Measurements from ENCODE around the gene STAMBPL1.

Gene STAMBPL1

DNA sequence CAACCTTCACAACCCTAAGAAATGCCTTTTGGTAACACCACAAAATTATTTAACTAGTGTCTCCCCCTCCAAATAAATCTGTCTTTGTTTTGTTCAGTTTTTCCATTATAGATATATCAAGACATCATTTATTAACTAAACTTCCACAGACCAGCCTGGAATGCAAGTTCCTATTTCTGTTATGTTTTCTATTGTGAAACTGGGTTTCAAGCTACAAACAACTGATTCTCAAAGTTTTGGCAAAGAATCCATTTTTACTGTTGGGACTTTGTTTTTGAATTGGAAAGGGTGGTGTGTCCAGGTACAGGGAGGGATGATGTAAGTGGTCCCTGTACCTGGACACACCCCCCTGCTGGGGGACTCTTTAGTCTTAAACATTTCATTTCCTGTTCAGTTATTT, 36.2 kb downstream of the STAMBPL1 start:
- in situ Hi-C loops (cut with MboI; ENCODE audit: low sequenced_read_pairs): no loop called here

DNA sequence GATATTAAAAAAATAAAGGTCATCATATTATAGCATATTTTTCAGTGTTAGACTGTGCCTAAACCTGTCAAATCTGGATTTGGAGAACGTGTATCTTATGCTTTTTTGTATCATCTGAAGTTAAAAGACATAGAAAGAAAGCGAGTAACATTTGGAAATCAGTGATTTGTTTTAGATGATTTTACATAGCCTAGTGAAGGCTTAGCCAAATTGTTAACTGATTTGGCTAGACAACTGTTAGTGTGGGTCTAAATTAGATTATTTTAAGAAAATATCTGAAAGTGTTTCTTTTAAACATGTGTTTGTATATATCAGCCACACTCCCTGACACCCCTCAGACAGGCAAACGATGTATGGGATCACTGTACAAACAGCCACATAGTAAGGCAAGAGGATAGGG, 36.9 kb downstream of the STAMBPL1 start:
- in situ Hi-C loops (cut with MboI; ENCODE audit: low sequenced_read_pairs): no loop called here

DNA sequence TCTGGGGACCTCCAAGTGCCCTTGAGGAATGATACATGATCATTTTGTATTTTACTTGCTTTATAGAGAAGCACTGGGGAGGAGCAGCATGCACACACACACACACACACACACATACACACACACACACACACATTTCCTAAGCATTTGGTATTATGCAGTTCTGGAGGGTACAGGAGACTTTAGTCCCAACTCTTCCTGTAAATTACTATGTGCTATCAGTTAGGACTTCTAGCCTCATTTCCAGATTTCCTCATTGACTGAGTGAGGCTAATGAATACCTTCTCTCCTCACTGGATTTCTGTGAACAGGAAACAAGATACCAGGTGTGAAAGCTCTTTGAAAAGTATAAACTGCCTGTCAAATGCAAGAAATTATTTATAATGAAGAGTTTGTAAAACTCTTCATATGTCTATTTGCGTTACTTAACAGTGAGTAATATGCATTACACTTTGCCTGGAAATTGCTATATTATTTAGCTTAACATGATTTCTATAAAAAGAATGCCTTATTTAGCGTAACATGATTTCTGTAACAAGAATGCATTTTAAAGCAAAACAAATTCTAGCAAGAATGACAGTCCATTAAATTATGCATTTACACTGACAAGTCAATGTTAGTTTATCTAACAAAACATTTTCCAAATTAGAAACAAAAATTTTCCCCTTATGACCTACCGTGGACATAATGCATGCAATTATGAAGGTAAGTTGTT, 38.3 kb downstream of the STAMBPL1 start:
- in situ Hi-C loops (cut with MboI; ENCODE audit: low sequenced_read_pairs): no loop called here

DNA sequence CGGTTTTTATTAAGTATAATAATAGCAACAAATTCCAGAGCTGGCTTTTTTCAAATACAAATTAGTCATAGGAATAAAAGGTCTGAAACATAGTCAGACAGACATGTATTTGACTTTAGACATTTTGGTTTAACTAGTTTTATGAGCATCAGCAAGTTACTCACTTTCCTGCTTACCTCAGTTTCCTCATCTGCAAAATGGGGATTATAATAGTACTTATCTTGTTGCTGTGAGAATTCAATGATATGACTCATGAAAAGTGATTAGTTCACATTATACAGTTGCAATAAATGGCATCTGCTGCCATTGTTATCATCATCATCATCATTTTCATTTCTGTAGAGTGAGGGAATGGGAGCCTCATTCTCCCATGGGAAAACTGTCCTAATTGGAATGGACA, 39.0 kb downstream of the STAMBPL1 start:
- in situ Hi-C loops (cut with MboI; ENCODE audit: low sequenced_read_pairs): no loop called here

DNA sequence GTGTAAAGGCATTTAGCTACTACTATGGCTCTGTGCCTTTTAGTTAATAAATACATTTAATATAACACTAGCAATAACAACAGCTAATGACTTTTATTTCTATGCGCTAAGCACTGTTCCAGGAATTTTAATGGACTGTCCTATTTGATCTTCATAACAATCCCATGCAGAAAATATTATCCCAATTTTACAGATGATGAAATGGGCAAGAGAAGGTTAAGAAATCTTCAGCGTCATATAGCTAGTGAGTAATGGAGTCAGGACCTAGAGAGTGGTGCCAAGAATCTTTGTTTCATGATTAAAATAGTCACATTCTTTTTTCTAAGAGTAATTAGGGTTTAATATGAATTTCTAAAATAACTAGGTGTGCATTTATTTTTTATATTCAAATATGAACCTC, 40.2 kb downstream of the STAMBPL1 start:
- in situ Hi-C loops (cut with MboI; ENCODE audit: low sequenced_read_pairs): no loop called here

DNA sequence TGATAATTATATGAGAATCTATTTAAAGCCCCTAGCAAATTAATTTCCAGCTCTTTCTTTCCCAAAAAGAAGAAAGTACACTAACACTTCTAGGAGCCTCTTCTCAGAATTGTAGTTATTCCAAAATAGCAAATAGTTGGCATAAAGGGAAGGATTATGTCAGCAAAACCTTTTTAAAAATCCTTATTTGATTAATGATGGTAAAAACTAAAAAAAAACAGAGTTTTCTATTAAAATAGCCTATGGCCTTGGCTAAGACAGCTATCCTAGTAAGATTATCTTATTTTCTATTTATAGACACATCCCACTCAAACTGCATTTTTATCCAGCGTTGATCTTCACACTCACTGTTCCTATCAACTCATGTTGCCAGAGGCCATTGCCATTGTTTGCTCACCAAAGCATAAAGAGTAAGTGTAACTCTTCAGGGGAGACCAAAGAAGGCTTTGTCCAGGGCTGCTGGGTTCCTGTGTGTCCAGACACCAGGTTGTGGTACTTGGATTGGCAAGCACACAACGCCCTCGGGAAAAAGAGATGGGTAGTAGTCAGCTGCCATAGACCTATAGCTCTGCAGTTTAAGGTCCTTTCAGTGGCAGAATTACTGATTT, 41.0 kb downstream of the STAMBPL1 start:
- in situ Hi-C loops (cut with MboI; ENCODE audit: low sequenced_read_pairs): no loop called here

DNA sequence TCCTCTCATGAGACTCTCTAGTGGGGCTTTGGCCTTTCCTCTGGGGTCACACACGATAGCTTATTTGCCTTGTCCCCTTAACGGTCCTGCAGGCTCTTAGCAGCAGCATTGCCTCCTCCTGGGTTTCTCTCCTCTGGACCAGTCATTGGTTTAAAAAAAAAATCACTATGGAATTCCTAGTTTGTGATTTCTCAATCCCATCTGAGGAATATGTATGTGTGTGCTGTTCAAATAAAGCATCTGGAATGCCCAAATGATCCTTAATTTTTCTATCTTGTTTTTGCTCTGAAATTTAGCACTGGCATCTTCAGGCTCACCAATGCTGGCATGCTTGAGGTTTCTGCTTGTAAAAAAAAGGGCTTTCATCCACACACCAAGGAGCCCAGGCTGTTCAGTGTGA, 42.0 kb downstream of the STAMBPL1 start:
- in situ Hi-C loops (cut with MboI; ENCODE audit: low sequenced_read_pairs): no loop called here

DNA sequence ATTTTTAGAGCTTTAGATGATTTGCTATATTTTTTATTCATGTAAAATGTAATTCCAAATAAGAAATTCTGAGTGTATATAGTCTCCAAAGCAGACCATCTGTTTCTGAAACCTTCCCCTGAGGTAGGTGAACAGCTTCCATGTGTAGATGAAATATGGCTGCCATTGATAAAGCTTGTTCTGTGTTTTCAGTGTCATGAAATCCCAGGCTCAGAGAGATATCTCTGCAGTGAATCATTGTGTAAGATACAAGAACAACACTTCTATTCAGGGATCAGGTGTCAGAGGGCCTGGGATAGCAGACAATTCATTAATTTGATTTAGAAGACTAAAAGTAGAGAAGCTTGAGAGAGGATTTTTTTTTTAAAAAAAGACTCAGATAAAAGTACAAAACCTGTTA, 43.5 kb downstream of the STAMBPL1 start:
- in situ Hi-C loops (cut with MboI; ENCODE audit: low sequenced_read_pairs): no loop called here

DNA sequence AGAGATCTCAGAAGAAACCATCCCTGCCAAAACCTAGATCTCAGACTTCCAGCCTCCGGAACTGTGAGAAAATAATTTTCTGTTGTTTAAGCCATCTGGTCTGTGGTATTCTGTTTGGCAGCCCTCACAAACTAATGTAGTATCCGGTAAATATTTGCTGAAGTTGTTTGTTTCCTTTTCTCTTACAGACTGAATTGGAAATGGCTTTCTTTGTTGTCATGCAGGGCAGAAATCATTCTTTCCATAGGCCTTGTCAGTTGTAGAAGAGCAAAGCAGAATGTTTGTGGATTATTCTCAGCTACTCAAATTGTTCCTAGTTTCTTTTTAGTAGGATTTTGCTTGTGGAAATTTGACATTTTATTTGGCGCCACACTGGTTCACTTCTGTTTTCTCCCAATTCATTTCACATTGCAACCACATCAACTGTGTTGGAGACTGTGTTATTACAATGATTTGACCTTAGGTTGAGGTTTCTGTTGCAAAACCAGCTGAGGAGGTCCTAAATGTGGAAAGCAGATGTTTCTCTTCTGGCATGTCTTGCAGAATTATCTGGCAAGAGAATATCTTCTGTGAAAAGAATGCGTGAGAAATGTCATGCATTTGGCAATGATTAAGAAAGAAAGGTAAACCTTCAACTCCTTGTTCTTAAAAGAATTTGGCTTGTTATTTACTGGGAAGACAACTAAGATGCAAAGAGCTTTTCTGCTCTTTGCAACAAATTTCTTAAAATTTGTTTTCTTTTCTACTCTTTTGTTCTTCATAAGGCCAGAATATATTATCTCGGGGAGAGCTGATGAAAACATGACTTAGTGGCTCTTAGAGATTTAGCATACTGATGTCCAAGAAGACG, 46.7 kb downstream of the STAMBPL1 start:
- in situ Hi-C loops (cut with MboI; ENCODE audit: low sequenced_read_pairs): loop anchor here (25.0 kb wide), 1 partner anchor 286 kb away; the partner anchor contains the start of gene CH25H

DNA sequence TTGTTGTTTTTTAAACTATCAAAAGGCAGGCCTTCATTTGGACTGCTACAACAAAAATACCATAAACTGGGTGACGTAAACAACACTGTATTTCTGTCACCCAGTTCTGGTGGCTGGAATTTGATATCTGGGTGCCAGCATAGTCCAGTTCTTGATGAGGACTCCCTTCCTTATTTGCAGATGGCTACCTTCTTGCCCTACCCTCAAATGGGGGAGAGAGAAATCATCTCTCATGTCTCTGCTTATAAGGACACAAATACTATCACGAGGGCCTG, 47.3 kb downstream of the STAMBPL1 start:
- in situ Hi-C loops (cut with MboI; ENCODE audit: low sequenced_read_pairs): loop anchor here (25.0 kb wide), 1 partner anchor 285 kb away; the partner anchor contains the start of gene CH25H

DNA sequence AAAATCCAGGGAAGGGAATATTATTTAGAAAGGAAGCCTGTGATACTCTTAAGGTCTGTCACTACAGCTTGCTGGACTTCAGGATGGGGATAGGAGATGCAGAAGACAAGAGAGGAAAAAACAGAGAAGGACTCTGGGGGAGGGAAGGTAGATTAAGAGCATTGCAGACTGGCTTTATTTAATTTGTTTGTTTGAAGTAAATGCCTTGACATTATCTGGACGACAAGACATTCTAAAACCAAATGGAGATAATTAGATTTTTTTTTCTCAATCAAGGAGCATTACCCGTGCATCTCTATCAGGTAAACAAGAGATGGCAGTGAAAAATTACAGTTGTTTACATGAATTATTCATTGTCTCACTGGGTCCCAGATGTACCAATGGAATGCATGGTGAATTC, 48.2 kb downstream of the STAMBPL1 start:
- in situ Hi-C loops (cut with MboI; ENCODE audit: low sequenced_read_pairs): loop anchor here (25.0 kb wide), 1 partner anchor 284 kb away; the partner anchor contains the start of gene CH25H

DNA sequence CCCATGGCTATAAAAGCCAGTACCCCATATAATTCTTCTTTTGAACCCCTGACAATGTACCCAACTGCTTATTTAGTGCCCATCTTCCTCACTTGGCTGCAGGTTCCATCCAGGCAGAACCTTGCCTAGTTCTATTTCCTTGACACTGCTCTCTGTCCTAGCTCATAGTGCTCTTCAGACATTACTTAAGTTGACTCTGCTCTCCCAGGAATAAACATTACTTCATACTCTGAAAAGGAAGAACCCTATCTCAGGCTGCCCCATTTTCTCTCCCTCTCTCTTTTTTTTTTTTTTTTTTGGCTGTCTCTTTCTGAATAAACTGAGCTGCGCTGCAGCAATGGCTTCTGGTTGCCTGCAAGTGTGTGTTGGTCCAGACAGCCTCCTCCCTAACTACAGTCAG, 51.5 kb downstream of the STAMBPL1 start:
- in situ Hi-C loops (cut with MboI; ENCODE audit: low sequenced_read_pairs): loop anchor here (5.0 to 25.0 kb wide), 2 partner anchors 94 to 281 kb away; partner anchors contain the start of gene CH25H

DNA sequence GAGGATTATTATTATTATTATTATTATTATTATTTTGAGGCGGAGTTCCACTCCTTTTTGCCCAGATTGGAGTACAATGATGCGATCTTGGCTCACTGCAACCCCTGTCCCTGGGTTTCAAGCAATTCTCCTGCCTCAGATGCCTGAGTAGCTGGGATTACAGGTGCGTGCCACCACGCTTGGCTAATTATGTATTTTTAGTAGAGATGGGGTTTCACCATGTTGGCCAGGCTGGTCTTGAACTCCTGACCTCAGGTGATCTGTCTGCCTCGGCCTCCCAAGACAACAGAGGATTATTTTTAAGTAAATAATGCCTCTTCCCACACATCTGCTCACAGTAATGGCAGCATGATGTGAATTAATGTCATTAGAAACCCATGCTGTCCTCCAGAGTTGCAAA, 52.0 kb downstream of the STAMBPL1 start:
- in situ Hi-C loops (cut with MboI; ENCODE audit: low sequenced_read_pairs): loop anchor here (5.0 to 25.0 kb wide), 2 partner anchors 95 to 280 kb away; partner anchors contain the start of gene CH25H

DNA sequence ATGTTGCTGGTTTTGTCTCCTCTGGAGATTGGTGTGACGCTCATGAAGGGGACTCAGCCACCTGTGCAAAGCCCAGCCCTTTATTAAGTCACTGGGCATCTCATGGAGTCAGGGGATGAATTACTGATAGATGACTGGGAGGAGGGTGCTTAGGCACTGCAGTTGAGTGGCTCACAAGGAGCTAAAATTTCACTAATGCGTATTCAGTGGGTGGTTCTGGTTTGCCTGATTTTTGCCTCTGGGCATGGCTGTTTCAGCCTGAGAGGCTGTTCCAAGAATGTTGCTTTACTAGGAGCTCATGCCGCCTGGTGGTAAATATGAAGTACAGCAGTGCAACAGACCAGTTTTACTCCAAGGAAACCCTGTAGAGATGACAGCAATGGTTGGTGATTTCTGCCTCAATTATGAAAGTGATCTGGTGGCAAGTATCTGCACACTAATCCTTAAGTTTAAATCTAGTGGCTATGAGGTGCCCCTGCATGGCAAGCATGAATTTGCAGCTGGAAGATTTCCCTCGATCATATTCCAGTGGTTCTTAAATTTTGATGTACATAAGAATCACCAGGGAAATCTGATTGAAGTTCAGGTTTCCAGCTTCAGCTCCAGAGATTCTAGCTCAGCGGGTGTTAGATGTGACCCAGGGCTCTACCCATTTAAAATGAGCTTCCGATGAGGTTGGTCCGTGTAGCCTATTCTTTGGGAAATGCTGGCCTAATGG, 52.7 kb downstream of the STAMBPL1 start:
- in situ Hi-C loops (cut with MboI; ENCODE audit: low sequenced_read_pairs): loop anchor here (5.0 to 25.0 kb wide), 2 partner anchors 95 to 280 kb away; partner anchors contain the start of gene CH25H

DNA sequence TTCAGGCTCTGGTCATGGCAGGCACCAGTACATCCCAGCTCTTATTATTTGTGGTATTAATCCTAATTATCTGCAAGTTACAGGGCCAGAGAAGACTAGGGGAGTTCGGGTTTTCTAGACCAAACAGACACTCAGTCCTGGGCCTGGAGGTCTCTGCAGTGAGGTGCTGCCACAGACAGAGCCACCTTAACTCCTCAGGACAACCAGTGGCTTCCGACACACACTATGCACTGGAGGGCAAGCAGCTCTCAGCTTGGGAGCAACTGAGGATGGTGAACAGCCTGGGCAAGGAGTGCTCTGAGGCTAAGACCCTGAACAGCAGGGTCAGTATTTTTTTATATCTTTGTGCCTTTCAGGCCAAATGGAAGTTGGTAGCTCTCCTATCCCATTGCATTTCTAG, 53.5 kb downstream of the STAMBPL1 start:
- in situ Hi-C loops (cut with MboI; ENCODE audit: low sequenced_read_pairs): loop anchor here (5.0 to 25.0 kb wide), 2 partner anchors 96 to 279 kb away; partner anchors contain the start of gene CH25H

DNA sequence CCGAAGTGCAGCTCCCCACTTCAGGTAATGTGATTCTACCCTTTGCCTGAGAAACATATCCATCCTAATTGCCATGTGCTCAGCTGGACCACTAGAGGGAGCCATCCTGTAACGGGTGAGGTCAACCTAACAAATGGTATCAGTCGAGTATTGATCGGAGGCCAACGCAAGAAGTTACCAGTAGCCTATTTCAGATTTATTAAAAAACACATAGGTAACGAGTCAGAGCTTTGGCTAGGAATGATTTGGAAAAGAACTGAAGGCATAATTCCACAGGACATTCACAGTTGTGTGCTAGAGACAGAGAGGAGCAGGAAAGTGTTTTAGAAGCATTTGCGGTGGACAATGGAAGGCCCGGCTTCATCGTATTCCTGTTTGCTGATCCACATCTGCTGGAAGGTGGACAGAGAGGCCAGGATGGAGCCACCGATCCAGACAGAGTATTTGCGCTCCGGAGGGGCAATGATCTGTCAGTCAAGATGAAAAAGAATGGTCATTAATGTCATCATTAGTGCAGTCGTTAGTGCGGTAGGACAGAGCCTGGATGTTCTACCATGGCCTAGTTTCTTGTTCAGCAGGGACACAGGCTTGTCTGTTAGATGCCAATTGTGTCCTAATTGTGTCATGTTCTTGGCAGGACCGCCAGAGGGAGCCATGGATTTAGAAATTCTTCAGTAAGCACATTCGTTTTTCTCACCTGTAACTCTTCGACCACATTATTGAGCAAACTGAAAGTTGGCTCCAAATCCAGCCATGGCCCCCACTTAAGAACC, 55.0 kb downstream of the STAMBPL1 start:
- in situ Hi-C loops (cut with MboI; ENCODE audit: low sequenced_read_pairs): loop anchor here (5.0 to 25.0 kb wide), 2 partner anchors 98 to 277 kb away; partner anchors contain the start of gene CH25H

DNA sequence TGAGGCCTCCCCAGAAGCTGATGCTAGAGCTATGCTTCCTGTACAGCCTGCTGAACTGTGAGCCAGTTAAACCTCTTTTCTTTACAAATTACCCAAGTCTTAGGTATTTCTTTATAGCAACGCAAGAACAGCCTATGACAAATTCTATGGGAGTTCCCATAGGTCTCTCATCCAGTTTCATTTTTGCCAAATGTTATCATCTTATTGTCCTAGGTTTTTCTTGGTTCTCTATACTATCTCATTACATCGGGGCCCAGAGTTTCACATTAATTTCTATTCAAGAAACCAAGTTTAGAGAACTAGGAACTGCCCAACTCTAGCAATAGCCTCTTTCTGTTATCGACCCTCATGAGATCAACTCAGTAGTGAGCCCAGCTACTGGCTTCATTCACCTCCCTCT, 56.6 kb downstream of the STAMBPL1 start:
- in situ Hi-C loops (cut with MboI; ENCODE audit: low sequenced_read_pairs): loop anchor here (25.0 kb wide), 1 partner anchor 276 kb away; the partner anchor contains the start of gene CH25H

DNA sequence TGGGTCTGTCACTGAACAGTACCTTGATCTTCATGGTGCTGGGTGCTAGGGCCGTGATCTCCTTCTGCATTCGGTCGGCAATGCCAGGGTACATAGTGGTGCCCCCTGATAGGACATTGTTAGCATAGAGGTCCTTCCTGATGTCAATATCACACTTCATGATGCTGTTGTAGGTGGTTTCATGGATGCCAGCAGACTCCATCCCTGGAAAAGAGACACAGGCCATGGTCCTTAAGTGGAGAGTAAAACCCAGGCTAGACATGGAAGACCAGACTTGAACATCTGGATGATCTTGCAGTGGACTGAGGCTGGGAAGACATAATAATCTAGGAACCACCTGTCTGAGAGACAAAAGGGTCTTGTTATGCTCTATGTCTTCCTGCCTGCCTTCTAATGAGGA, 58.0 kb downstream of the STAMBPL1 start:
- in situ Hi-C loops (cut with MboI; ENCODE audit: low sequenced_read_pairs): loop anchor here (25.0 kb wide), 1 partner anchor 274 kb away; the partner anchor contains the start of gene CH25H

DNA sequence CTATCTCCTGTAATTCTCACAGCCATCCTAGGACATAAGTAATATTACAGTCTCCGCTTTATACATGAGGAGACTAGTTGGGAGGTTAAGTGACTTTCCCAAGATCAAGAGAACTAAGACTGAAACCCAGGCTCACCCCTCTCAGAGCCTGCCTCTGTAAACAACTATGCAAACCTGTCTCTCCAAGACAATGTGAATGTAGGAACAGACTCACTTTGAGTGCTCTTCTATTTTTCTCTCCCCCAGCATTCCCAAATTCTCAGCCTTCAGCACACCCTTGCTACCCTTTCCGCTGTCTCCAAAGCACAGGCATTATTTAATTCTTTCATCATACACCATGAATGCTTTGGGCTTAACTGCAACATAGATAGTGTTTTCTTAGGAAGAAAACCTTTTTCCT, 58.9 kb downstream of the STAMBPL1 start:
- in situ Hi-C loops (cut with MboI; ENCODE audit: low sequenced_read_pairs): loop anchor here (25.0 kb wide), 1 partner anchor 273 kb away; the partner anchor contains the start of gene CH25H

DNA sequence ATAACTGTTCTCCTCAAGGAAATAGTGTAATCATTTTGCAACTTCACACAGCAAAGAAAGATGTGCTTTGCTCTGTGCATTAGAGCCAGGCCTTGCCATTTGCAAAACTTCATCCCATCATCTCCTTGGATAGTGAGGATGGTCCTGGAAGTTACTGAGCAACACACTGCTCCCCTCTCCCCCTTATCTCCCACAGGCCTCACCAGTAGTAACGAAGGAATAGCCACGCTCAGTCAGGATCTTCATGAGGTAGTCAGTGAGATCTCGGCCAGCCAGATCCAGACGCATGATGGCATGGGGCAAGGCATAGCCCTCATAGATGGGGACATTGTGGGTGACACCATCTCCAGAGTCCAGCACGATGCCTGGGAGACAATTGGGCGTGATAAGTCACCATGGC, 61.0 kb downstream of the STAMBPL1 start:
- in situ Hi-C loops (cut with MboI; ENCODE audit: low sequenced_read_pairs): loop anchor here (25.0 kb wide), 1 partner anchor 271 kb away; the partner anchor contains the start of gene CH25H
